Spleen (tissue), 7 donors: ENCODE results near the gene PROCA1.

ENCODE experiments used
- CTCF ChIP-seq, 11 experiments: fragments of 200-600 bp in 7 of 11; fragments of 450-650 bp in 4 of 11; sonication (generic) in 4 of 11; IDR thresholded peaks in 8 of 11; conservative IDR thresholded peaks in 3 of 11; 1 replicate in 7 of 11; 2 replicates in 4 of 11; pipeline versions ENCODE4 v1.4.0 to v1.8.0; 2016 to 2021; ENCODE audit warnings: antibody characterized with exemption in 11 of 11, inconsistent platforms in 4 of 11, mild to moderate bottlenecking in 1 of 11
- POLR2A ChIP-seq, 3 donors: fragments of 450-650 bp; IDR thresholded peaks; one replicate each; pipeline ENCODE4 v1.5.1; 2017; ENCODE audit warnings: antibody characterized with exemption in 3 of 3, mild to moderate bottlenecking in 1 of 3
- POLR2AphosphoS5 ChIP-seq, 3 donors: sonication (generic); formaldehyde crosslinking; IDR thresholded peaks; one replicate each; pipeline ENCODE4 v1.5.1; 2017; ENCODE audit warnings: antibody characterized with exemption in 3 of 3
- donor health status: DM: no; HTN: no; CAD: no; lungs with moderate emphysema.
- donor health status: DM: no; HTN: no; CAD: no.
- donor health status: DM: no; HTN: no; CAD: no.

GRCh38 chr17:28759256-28759865 lies 47.7 kb upstream of the PROCA1 start:
- no peak for TF ChIP-seq CTCF (IDR thresholded peaks at IDR 0.05 in 8 of 11, conservative IDR thresholded peaks at IDR 0.05 in 3 of 11)
- no peak for TF ChIP-seq POLR2A (IDR thresholded peaks at IDR 0.05)
- TF ChIP-seq POLR2AphosphoS5 (IDR thresholded peaks at IDR 0.05), result no peak
